HG03460 (cell line): Measurements from ENCODE around the gene TMEM201.
"Not testable (repeated sequence)": the region's sequence is repeated elsewhere in the genome, so short reads cannot be mapped to it uniquely, and the experiment has no call there.

Experiments
- ATAC-seq: cut with Tn5 transposase; IDR thresholded peaks from one replicate; pipeline ENCODE4 v1.9.1; 2021; ENCODE audit not compliant: unreplicated experiment

TMEM201 gene

GRCh38 chr1:9588551-9589143, at the start of gene TMEM201:
TSS of gene TMEM201 (plus strand) at chr1:9588911. CDS start at chr1:9588931, 20 bp downstream.
- peak; percentile 73 for ATAC-seq

GRCh38 chr1:9539165-9539828, 49.4 kb upstream of the TMEM201 start, which contains the start of gene SLC25A33:
TSS of gene SLC25A33 (plus strand) at chr1:9539465. CDS start at chr1:9539692, 227 bp downstream.
- ATAC-seq: peak; percentile 92

- peak; percentile 33 for ATAC-seq
Observed at GRCh38 chr1:9539829-9540550, 48.7 kb upstream of the TMEM201 start.

GRCh38 chr1:9542430-9542829, 46.3 kb upstream of the TMEM201 start:
- no peak for ATAC-seq

GRCh38 chr1:9544926-9545325, 43.8 kb upstream of the TMEM201 start:
- no peak for ATAC-seq

- ATAC-seq: no peak
Observed at GRCh38 chr1:9549955-9550546, 38.7 kb upstream of the TMEM201 start.

GRCh38 chr1:9551984-9552383, 36.7 kb upstream of the TMEM201 start:
- ATAC-seq: no peak

- ATAC-seq: no peak
Observed at GRCh38 chr1:9553736-9554144, 35.0 kb upstream of the TMEM201 start.

GRCh38 chr1:9555942-9556341, 32.8 kb upstream of the TMEM201 start:
- ATAC-seq: no peak

GRCh38 chr1:9557624-9558023, 31.1 kb upstream of the TMEM201 start:
- ATAC-seq: no peak

GRCh38 chr1:9558271-9558945, 30.3 kb upstream of the TMEM201 start:
- no peak for ATAC-seq

- no peak for ATAC-seq
Observed at GRCh38 chr1:9558946-9559545, 29.7 kb upstream of the TMEM201 start.

- ATAC-seq: no peak
Observed at GRCh38 chr1:9559673-9560072, 29.0 kb upstream of the TMEM201 start.

GRCh38 chr1:9560090-9560489, 28.6 kb upstream of the TMEM201 start:
- ATAC-seq: not testable (repeated sequence)

GRCh38 chr1:9561429-9561828, 27.3 kb upstream of the TMEM201 start:
- no peak for ATAC-seq

GRCh38 chr1:9569267-9569666, 19.4 kb upstream of the TMEM201 start:
- no peak for ATAC-seq

- not testable (repeated sequence) for ATAC-seq
Observed at GRCh38 chr1:9570886-9571529, 17.7 kb upstream of the TMEM201 start.

GRCh38 chr1:9573723-9574122, 15.0 kb upstream of the TMEM201 start:
- ATAC-seq: no peak

- ATAC-seq: no peak
Observed at GRCh38 chr1:9575486-9575885, 13.2 kb upstream of the TMEM201 start.

- no peak for ATAC-seq
Observed at GRCh38 chr1:9576903-9577302, 11.8 kb upstream of the TMEM201 start.
